Epithelial cell of esophagus (primary cell): ENCODE results near the gene MAP3K9.
A peak's percentile ranks its signal among the peaks of the same experiment; 100 is the strongest.

Source experiments
- DNase-seq: peaks from one replicate; pipeline ENCODE4 v3.0.0; 2010; ENCODE audit warnings: low read depth
- H3K4me3 ChIP-seq: 2 replicates; pipeline ENCODE4 v1.5.1; 2011; ENCODE audit warnings: mild to moderate bottlenecking, low read length, control low read depth
- CTCF ChIP-seq: IDR thresholded peaks from 2 replicates; pipeline ENCODE4 v1.5.1; 2011; ENCODE audit warnings: low read depth, mild to moderate bottlenecking, low read length, control low read depth, inconsistent platforms; ENCODE audit not compliant: insufficient read depth; ENCODE audit errors: missing control alignments

Gene MAP3K9

GRCh38 chr14:70726651-70727375 is 82.5 kb downstream of the MAP3K9 start:
- no peak for TF ChIP-seq CTCF
- peak; percentile 17 for DNase-seq

GRCh38 chr14:70724944-70725343 is 84.4 kb downstream of the MAP3K9 start:
- peak; percentile 29 for DNase-seq
- H3K4me3 ChIP-seq: no peak overlapping the region
- no peak for TF ChIP-seq CTCF

More at GRCh38 chr14:70726651-70727375, 82.5 kb downstream of the MAP3K9 start:
- H3K4me3 ChIP-seq: no peak overlapping the region

- H3K4me3 ChIP-seq: no peak overlapping the region
- peak; percentile 58 for DNase-seq
- peak; percentile 21 for TF ChIP-seq CTCF
These were observed 85.2 kb downstream of the MAP3K9 start for GRCh38 chr14:70724110-70724509.

GRCh38 chr14:70723276-70723675 is 86.0 kb downstream of the MAP3K9 start:
- no peak for TF ChIP-seq CTCF
- no peak for DNase-seq

GRCh38 chr14:70722418-70722817 is 86.9 kb downstream of the MAP3K9 start:
- H3K4me3 ChIP-seq: no peak overlapping the region
- DNase-seq: no peak
- TF ChIP-seq CTCF: no peak

More at GRCh38 chr14:70723276-70723675, 86.0 kb downstream of the MAP3K9 start:
- no peak overlapping the region for H3K4me3 ChIP-seq

GRCh38 chr14:70721542-70721941 is 87.8 kb downstream of the MAP3K9 start:
- H3K4me3 ChIP-seq: no peak overlapping the region
- TF ChIP-seq CTCF: no peak
- peak; percentile 42 for DNase-seq

GRCh38 chr14:70718383-70719118 is 90.8 kb downstream of the MAP3K9 start:
- H3K4me3 ChIP-seq: no peak overlapping the region
- TF ChIP-seq CTCF: no peak

More at GRCh38 chr14:70718383-70719118, 90.8 kb downstream of the MAP3K9 start:
- peak; percentile 89 for DNase-seq
